Naive B cell (primary cell): Measurements from ENCODE around the gene INTS13. TPM values are rescaled to one million over a fixed set of nuclear protein-coding genes. Genes with fewer than 3 reads are reported as not detected.
"Not testable (repeated sequence)": the region's sequence is repeated elsewhere in the genome, so short reads cannot be mapped to it uniquely, and the experiment has no call there.

Experiments
- ATAC-seq, 2 donors: fragments of 150-1000 bp; cut with Tn5 transposase; 2 replicates each; pipeline ENCODE4 v1.10.0; 2021; ENCODE audit warnings: low read depth in 2 of 2, mild to moderate bottlenecking in 2 of 2, moderate library complexity in 2 of 2
- DNase-seq: peaks from one replicate; pipeline ENCODE4 v3.0.0; 2022
- H3K27ac Mint-ChIP-seq, 6 donors: one replicate each; pipeline ENCODE4 v1.8.0; 2020 to 2022; ENCODE audit warnings: mild to moderate bottlenecking in 6 of 6, mixed read lengths in 6 of 6, moderate library complexity in 5 of 6, inconsistent platforms in 2 of 6
- H3K27me3 Mint-ChIP-seq, 3 donors: one replicate each; pipeline ENCODE4 v1.8.0; 2021 to 2022; ENCODE audit warnings: mixed read lengths in 3 of 3, mild to moderate bottlenecking in 1 of 3
- H3K36me3 Mint-ChIP-seq, 2 donors: one replicate each; pipeline ENCODE4 v1.8.0; 2020 to 2022; ENCODE audit warnings: mixed read lengths in 2 of 2, inconsistent platforms in 1 of 2, mild to moderate bottlenecking in 1 of 2
- H3K4me1 Mint-ChIP-seq, 3 donors: one replicate each; pipeline ENCODE4 v1.8.0; 2020 to 2022; ENCODE audit warnings: mixed read lengths in 3 of 3, inconsistent platforms in 1 of 3, mild to moderate bottlenecking in 1 of 3, moderate library complexity in 1 of 3
- H3K4me3 Mint-ChIP-seq, 8 donors: one replicate each; pipeline ENCODE4 v1.8.0; 2020 to 2022; ENCODE audit warnings: mild to moderate bottlenecking in 8 of 8, mixed read lengths in 8 of 8, moderate library complexity in 8 of 8, inconsistent platforms in 2 of 8
- H3K9me3 Mint-ChIP-seq, 7 donors: one replicate each; pipeline ENCODE4 v1.8.0; 2020 to 2022; ENCODE audit warnings: mixed read lengths in 7 of 7, mild to moderate bottlenecking in 5 of 7, inconsistent platforms in 2 of 7, moderate library complexity in 1 of 7
- polyA plus RNA-seq, 6 donors: library from polyadenylated mRNA; unstranded; fragments of 300-500 nt; fragmentation: Illumina TruSeq; gene quantifications; one replicate each; pipeline ENCODE4 v1.2.3, GENCODE V29; 2021; ENCODE audit warnings: low read depth in 6 of 6

Gene INTS13
- polyA plus RNA-seq: 10 to 100 TPM in 4 of 6 donors, 1 to 10 TPM in 2; 5.0 to 23.3 (median 14.7) TPM

GRCh38 chr12:26937863-26938700 is at the start of gene INTS13, which contains the start of gene FGFR1OP2:
Gene INTS13 (minus strand): TSS chr12:26937981. CDS start chr12:26936803, 1,178 bp downstream.
Gene FGFR1OP2 (plus strand): TSS chr12:26938470. CDS start chr12:26954159, 15,689 bp downstream.
- Mint-ChIP-seq H3K9me3 (no peaks in the 10 kb centered on the region), H3K4me1 (peaks cover 45 to 82% (median 72%) of the 10 kb centered on the region in 3 donors), H3K4me3 (peak within 1 kb of the TSS; percentile 90 to 100 (median 98)), H3K27ac (peak within 1 kb of the TSS; percentile 92 to 99 (median 99)), H3K36me3 (peaks cover 0 to 17% of the 10 kb centered on the region in 2 donors), H3K27me3 (no peaks in the 10 kb centered on the region)
- DNase-seq: peak; percentile 92
- peak; percentile 90 to 91 for ATAC-seq

- Mint-ChIP-seq H3K27ac (peak overlapping the region in 1 of 6 donors; percentile 21), H3K4me3 (no peak overlapping the region), H3K27me3 (no peaks in the 10 kb centered on the region), H3K36me3 (peaks cover 39 to 48% of the 10 kb centered on the region in 2 donors), H3K4me1 (peaks cover 0 to 5% (median 0%) of the 10 kb centered on the region in 3 donors), H3K9me3 (no peaks in the 10 kb centered on the region)
- ATAC-seq: no peak
- DNase-seq: no peak
These were observed 45.1 kb upstream of the INTS13 start for GRCh38 chr12:26982866-26983265.

GRCh38 chr12:26979733-26980132 is 42.0 kb upstream of the INTS13 start:
- Mint-ChIP-seq H3K4me3 (no peak overlapping the region), H3K27ac (peak overlapping the region in 2 of 6 donors; percentile 61 to 88), H3K4me1 (peaks cover 11 to 13% (median 13%) of the 10 kb centered on the region in 3 donors), H3K27me3 (no peaks in the 10 kb centered on the region), H3K9me3 (no peaks in the 10 kb centered on the region), H3K36me3 (peaks cover 25 to 29% of the 10 kb centered on the region in 2 donors)
- DNase-seq: no peak
- no peak for ATAC-seq

- H3K27me3 Mint-ChIP-seq: no peaks in the 10 kb centered on the region
- peaks cover 13 to 18% (median 14%) of the 10 kb centered on the region in 3 donors for H3K4me1 Mint-ChIP-seq
- H3K4me3 Mint-ChIP-seq: no peak overlapping the region
- no peak overlapping the region for H3K27ac Mint-ChIP-seq
- DNase-seq (no peak), ATAC-seq (no peak)
- H3K9me3 Mint-ChIP-seq: no peaks in the 10 kb centered on the region
- peaks cover 31 to 32% of the 10 kb centered on the region in 2 donors for H3K36me3 Mint-ChIP-seq
These were observed 41.0 kb upstream of the INTS13 start for GRCh38 chr12:26978801-26979200.

- ATAC-seq: no peak
- Mint-ChIP-seq H3K4me3 (no peak overlapping the region), H3K36me3 (peaks cover 23 to 27% of the 10 kb centered on the region in 2 donors), H3K27ac (peak overlapping the region in 3 of 6 donors; percentile 2 to 36 (median 8)), H3K9me3 (no peaks in the 10 kb centered on the region), H3K27me3 (no peaks in the 10 kb centered on the region), H3K4me1 (peaks cover 18% of the 10 kb centered on the region in 3 donors)
- no peak for DNase-seq
These were observed 38.9 kb upstream of the INTS13 start for GRCh38 chr12:26976687-26977086.

- H3K4me3 Mint-ChIP-seq: no peak overlapping the region
- peaks cover 18 to 24% (median 20%) of the 10 kb centered on the region in 3 donors for H3K4me1 Mint-ChIP-seq
- peak; percentile 18 for DNase-seq
- H3K36me3 Mint-ChIP-seq: peaks cover 13 to 24% of the 10 kb centered on the region in 2 donors
- H3K9me3 Mint-ChIP-seq: no peaks in the 10 kb centered on the region
- H3K27ac Mint-ChIP-seq: no peak overlapping the region
- no peaks in the 10 kb centered on the region for H3K27me3 Mint-ChIP-seq
- peak; percentile 98 to 99 for ATAC-seq
These were observed 34.2 kb upstream of the INTS13 start for GRCh38 chr12:26971963-26972362.

GRCh38 chr12:26970136-26970535 is 32.4 kb upstream of the INTS13 start:
- Mint-ChIP-seq H3K27ac (peak overlapping the region in 2 of 6 donors; percentile 18 to 24), H3K4me3 (no peak overlapping the region), H3K4me1 (peaks cover 5 to 14% (median 12%) of the 10 kb centered on the region in 3 donors), H3K27me3 (no peaks in the 10 kb centered on the region), H3K36me3 (peaks cover 13 to 15% of the 10 kb centered on the region in 2 donors), H3K9me3 (no peaks in the 10 kb centered on the region)
- no peak for ATAC-seq
- DNase-seq: no peak

- no peak for DNase-seq
- H3K9me3 Mint-ChIP-seq: no peaks in the 10 kb centered on the region
- peaks cover 0 to 9% (median 9%) of the 10 kb centered on the region in 3 donors for H3K4me1 Mint-ChIP-seq
- H3K27me3 Mint-ChIP-seq: no peaks in the 10 kb centered on the region
- H3K27ac Mint-ChIP-seq: no peak overlapping the region
- H3K4me3 Mint-ChIP-seq: no peak overlapping the region
- H3K36me3 Mint-ChIP-seq: peaks cover 0 to 12% of the 10 kb centered on the region in 2 donors
- ATAC-seq: no peak
These were observed 29.1 kb upstream of the INTS13 start for GRCh38 chr12:26966842-26967241.

GRCh38 chr12:26963413-26963812 is 25.6 kb upstream of the INTS13 start:
- Mint-ChIP-seq H3K9me3 (no peaks in the 10 kb centered on the region), H3K27ac (peak overlapping the region in 1 of 6 donors; percentile 51), H3K4me3 (no peak overlapping the region), H3K4me1 (no peaks in the 10 kb centered on the region), H3K27me3 (no peaks in the 10 kb centered on the region), H3K36me3 (peaks cover 0 to 18% of the 10 kb centered on the region in 2 donors)
- no peak for DNase-seq
- ATAC-seq: no peak

- DNase-seq (no peak), ATAC-seq (no peak)
- H3K27me3 Mint-ChIP-seq: no peaks in the 10 kb centered on the region
- no peak overlapping the region for H3K4me3 Mint-ChIP-seq
- no peaks in the 10 kb centered on the region for H3K9me3 Mint-ChIP-seq
- H3K4me1 Mint-ChIP-seq: peaks cover 0 to 3% (median 0%) of the 10 kb centered on the region in 3 donors
- H3K36me3 Mint-ChIP-seq: peaks cover 8 to 19% of the 10 kb centered on the region in 2 donors
- peak overlapping the region in 1 of 6 donors; percentile 67 for H3K27ac Mint-ChIP-seq
These were observed 24.0 kb upstream of the INTS13 start for GRCh38 chr12:26961803-26962202.

- ATAC-seq, H3K4me3 Mint-ChIP-seq, DNase-seq, H3K27me3 Mint-ChIP-seq, H3K9me3 Mint-ChIP-seq, H3K4me1 Mint-ChIP-seq: not testable (repeated sequence)
- peaks cover 12 to 23% of the 10 kb centered on the region in 2 donors for H3K36me3 Mint-ChIP-seq
- H3K27ac Mint-ChIP-seq: peak overlapping the region in 3 of 6 donors; percentile 7 to 67 (median 50)
These were observed 23.6 kb upstream of the INTS13 start for GRCh38 chr12:26961391-26961790.

GRCh38 chr12:26954027-26954426 is 16.2 kb upstream of the INTS13 start:
- peaks cover 14 to 18% of the 10 kb centered on the region in 2 donors for H3K36me3 Mint-ChIP-seq
- peaks cover 13 to 29% (median 15%) of the 10 kb centered on the region in 3 donors for H3K4me1 Mint-ChIP-seq
- DNase-seq: no peak
- H3K4me3 Mint-ChIP-seq: no peak overlapping the region
- ATAC-seq: no peak
- H3K27ac Mint-ChIP-seq: no peak overlapping the region
- H3K27me3 Mint-ChIP-seq: no peaks in the 10 kb centered on the region
- H3K9me3 Mint-ChIP-seq: peaks cover 0 to 2% (median 0%) of the 10 kb centered on the region in 7 donors

GRCh38 chr12:26953447-26953846 is 15.7 kb upstream of the INTS13 start:
- Mint-ChIP-seq H3K27me3 (no peaks in the 10 kb centered on the region), H3K9me3 (peaks cover 0 to 3% (median 2%) of the 10 kb centered on the region in 7 donors), H3K36me3 (peaks cover 14 to 20% of the 10 kb centered on the region in 2 donors), H3K27ac (no peak overlapping the region), H3K4me3 (no peak overlapping the region), H3K4me1 (peaks cover 13 to 29% (median 15%) of the 10 kb centered on the region in 3 donors)
- ATAC-seq (no peak), DNase-seq (no peak)
